ENCODE data around the gene ASTN2.

The ASTN2 gene

GRCh38 chr9:117414906-117415331 is at the start of gene ASTN2:
Gene ASTN2 (minus strand): TSS chr9:117415057. CDS start chr9:117414938, 119 bp downstream.
- no peak for DNase-seq

- no peak for DNase-seq
Observed at GRCh38 chr9:117462861-117463260, 48.0 kb upstream of the ASTN2 start.

- no peak for DNase-seq
Observed at GRCh38 chr9:117461386-117461785, 46.5 kb upstream of the ASTN2 start.

DNA sequence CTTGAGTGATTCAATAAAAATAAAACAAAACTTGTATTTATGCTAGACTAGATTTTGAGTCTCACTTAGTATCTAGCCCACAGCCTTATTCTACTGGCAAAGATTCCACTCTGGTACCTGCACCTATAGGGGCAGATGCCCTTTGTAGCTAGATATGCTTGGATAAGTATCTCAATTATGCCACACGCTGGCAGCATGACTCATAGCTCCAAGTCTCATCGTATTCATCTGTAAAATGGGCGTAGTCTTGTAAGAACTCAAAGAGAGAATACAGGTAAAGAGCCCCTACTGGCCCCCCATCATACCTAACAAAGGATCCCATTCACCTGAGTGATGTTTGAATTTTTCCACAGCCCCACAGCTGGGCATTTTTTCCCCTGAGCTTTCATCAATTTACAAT is 45.9 kb upstream of the ASTN2 start:
- DNase-seq = no peak

GRCh38 chr9:117459913-117460312 is 45.1 kb upstream of the ASTN2 start:
- DNase-seq = no peak

GRCh38 chr9:117458066-117458465 is 43.2 kb upstream of the ASTN2 start:
- no peak for DNase-seq

DNA sequence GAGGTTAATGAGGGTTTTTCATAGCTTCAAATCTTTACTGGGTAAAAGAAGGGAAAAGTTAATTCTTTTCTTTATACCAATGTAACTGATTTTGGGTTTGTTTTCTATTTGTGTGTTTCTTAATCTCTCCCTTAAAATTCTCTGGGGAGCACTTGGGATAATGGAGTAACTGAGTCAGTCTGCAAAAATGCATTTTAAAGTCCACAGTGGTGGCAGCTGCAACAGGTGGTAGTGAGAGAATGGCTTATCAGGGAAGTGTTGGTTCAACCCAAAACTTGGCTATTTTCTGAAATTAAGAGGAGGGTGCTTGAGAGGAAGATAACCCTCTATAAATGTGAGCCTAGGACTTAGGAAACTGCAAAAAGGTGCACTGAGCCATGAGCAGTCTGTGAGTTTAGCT is 39.9 kb upstream of the ASTN2 start:
- no peak for DNase-seq

DNA sequence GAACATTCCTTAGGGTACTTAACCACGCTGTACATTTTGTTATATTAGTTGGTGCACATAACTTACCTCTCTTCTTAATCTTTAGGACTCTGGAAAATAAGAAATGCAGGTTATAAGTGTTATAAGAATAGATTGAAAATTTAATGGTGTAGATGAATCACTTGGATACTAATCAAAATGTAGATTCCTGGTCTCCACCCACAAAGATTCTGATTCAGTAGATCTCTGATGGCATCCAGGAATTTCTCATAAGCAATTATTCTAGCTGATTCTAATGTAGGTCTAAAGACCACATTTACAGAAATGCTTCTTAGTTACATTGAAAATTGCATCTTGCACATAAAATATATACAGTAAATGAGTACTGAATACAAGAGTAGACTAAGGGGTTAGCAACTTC is 38.9 kb upstream of the ASTN2 start:
- no peak for DNase-seq

DNA sequence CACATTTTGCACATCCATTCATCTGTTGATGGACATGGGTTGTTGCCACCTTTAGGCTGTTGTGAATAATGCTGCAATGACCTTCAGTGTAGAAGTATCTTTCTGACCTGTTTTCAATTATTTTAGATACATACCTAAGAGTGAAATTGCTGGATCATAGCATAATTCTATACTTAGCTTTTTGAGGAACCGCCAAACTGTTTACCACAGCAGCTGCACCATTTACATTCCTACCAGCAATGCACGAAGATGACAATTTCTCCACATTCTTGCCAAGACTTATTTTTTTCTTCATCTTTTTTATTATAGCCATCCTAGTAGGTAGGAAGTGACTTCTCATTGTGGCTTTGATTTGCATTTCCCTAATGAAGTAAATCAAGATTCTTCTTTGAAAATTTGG is 36.5 kb upstream of the ASTN2 start:
- DNase-seq = no peak

DNA sequence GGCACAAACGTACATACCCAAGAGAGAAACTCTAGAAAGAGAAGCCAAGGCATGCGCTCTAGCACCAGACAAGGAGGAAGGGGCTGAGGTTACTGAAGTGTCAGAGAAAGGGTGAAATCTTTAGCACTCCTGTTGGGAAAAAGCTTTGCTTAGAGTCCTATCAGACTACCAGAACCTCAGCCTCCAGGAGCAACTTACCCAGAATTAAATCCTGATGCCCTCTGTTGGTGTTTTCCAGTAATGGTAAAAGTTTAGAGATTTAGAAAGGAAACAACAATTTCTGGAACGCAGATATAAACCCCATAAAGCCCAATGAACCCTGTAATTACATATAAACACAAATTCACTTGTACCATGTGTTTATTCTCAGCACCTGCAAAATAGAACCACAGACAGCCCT is 33.2 kb upstream of the ASTN2 start:
- DNase-seq = no peak

DNA sequence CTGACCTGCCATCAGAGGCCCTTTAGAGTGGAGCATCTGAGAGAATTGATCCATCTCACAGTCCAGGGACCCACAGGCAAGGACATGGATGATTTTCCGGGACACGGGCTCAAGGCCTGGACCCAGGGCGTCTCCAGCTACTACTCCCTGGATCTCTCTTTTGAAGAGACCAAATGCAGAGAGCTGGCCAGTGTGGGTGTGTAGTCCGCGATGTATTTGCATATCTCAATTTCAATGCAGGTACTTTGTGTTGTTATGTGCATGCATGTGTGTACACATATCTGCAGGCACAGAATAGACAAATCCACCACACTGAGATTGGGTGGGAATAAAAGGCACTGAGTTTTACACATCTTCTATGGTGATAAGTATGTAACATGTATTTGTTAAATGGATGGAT is 30.8 kb upstream of the ASTN2 start:
- DNase-seq = no peak

- no peak for DNase-seq
Observed at GRCh38 chr9:117444501-117444900, 29.6 kb upstream of the ASTN2 start.

DNA sequence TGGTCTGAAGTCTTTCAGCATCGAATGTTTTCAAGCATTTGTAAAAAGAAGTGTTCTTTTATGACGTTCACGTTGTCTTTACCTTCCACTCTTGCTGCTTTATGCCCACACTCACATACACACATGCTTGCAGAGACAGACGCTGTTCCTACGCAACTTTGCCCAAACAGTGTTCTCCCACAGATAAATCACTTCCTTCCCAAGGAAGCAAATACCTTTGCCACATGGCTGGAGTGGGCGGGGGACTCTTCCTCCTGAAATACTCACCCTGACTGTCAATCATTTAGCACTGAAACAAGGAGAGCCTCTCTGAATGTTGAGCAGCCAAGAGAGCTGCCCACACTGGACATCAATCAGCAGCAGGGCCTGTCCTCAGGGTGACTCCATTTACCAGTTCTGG is 22.4 kb upstream of the ASTN2 start:
- no peak for DNase-seq

DNA sequence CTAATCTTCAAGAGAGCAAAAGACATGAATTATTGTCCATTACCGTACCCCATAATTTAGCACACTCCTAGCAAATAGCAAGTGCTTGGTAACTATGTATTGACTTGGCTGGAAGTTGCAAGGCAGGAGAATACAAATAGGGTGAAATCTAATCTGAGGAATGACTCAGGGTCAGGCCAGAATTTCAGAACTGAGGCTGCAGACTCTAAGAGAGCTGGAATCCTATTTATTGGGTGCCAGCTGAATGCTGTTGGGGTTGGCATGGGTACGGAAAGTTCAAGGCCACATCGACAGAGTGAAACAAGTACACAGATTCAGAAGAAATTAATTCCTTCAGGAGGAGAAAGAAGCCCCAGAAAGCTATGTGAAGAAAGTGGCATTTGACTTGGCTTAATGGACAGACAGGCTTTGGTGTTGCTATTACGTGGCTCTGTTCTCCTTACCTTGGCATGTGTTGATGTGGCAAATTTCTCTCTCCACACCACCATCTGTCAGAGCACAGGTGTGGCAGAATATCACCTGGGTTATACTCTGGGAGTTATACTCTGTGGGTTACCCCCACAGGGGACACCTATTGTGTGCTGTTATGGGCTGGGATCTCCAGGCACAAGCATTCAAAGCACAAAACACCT is 20.9 kb upstream of the ASTN2 start:
- DNase-seq = no peak

DNA sequence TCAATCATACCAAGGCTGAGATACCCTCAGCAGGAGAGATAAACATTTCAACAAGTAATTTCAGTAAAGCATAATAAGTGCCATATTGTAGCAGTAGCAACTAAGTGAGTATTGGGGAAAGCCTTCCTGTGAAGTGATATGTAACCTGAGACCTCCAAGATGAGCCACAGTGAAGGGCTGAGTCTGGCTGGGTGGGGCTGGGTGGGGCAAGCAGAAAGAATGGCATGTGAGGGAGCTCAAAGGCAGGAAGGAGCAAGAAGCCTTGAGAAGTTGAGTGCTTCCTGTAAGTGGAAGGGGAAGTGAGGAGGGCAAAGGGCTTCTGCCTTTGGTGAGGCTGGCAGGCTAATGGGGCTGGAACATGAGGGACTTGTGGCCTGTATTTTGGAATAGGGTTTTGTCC is 19.7 kb upstream of the ASTN2 start:
- no peak for DNase-seq

DNA sequence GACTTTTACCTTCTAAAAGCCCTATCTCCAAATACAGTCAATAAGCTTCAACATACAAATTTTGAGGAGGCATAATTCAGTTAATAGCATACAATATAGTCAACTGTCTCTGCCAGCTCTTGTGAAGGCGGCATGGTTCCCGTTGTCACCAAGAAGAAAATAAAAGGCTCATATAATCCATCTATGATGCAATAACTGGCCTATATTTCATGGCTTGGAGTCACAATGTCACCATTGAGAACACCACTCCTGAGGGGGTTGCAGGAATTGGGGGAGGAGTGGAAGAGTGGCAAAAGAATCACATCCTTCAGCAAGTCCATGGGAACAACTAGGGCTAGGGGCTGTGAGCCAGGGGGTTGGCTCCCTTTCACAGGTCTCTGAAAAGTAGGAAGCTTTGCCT is 16.0 kb upstream of the ASTN2 start:
- no peak for DNase-seq

- no peak for DNase-seq
Observed at GRCh38 chr9:117427357-117427913, 12.6 kb upstream of the ASTN2 start.

GRCh38 chr9:117425566-117425965 is 10.7 kb upstream of the ASTN2 start:
- DNase-seq = no peak

GRCh38 chr9:117424291-117424690 is 9.4 kb upstream of the ASTN2 start:
- DNase-seq = no peak

GRCh38 chr9:117418111-117418510 is 3.3 kb upstream of the ASTN2 start:
- DNase-seq = no peak

- DNase-seq = no peak
Observed at GRCh38 chr9:117416856-117417255, 2.0 kb upstream of the ASTN2 start.

GRCh38 chr9:117415358-117415914 is 579 bp upstream of the ASTN2 start:
- no peak for DNase-seq

GRCh38 chr9:117414220-117414905 is 494 bp downstream of the ASTN2 start:
- DNase-seq = no peak
